Gastroesophageal sphincter (tissue), 3 donors: ENCODE measurements around the gene KCNIP4.

ENCODE experiments used
- CTCF ChIP-seq, 4 experiments: fragments of 200-600 bp in 2 of 4; fragments of 450-650 bp in 2 of 4; sonication (generic) in 1 of 4; IDR thresholded peaks; one replicate each; pipeline ENCODE4 v1.5.1; 2017 to 2019; ENCODE audit warnings: antibody characterized with exemption in 4 of 4, mild to moderate bottlenecking in 2 of 4, moderate library complexity in 2 of 4
- POLR2A ChIP-seq, 2 donors: fragments of 450-650 bp; IDR thresholded peaks; one replicate each; pipeline ENCODE4 v1.6.1; 2017; ENCODE audit warnings: antibody characterized with exemption in 2 of 2, mild to moderate bottlenecking in 2 of 2, moderate library complexity in 1 of 2

GRCh38 chr4:21738821-21739220 is 209.8 kb downstream of the KCNIP4 start:
- TF ChIP-seq POLR2A (IDR thresholded peaks at IDR 0.05) (no peak), CTCF (IDR thresholded peaks at IDR 0.05) (no peak)
